Thyroid gland (tissue), 4 donors: ENCODE results near the gene VPS13C.

ENCODE experiments used
- POLR2A ChIP-seq, 2 donors: fragments of 450-650 bp; IDR thresholded peaks; one replicate each; pipeline ENCODE4 v1.6.1; 2017; ENCODE audit warnings: antibody characterized with exemption in 2 of 2, mild to moderate bottlenecking in 2 of 2, moderate library complexity in 1 of 2
- TF ChIP-seq, protein P1 (sequence below), 6 experiments: fragments of 200-600 bp in 3 of 6; fragments of 450-650 bp in 3 of 6; sonication (generic) in 3 of 6; IDR thresholded peaks; one replicate each; pipeline ENCODE4 v1.5.1; 2016 to 2019; ENCODE audit warnings: antibody characterized with exemption in 6 of 6, mild to moderate bottlenecking in 2 of 6, inconsistent platforms in 1 of 6, moderate library complexity in 1 of 6

GRCh38 chr15:61946778-61947177 lies 113.5 kb downstream of the VPS13C start:
- TF ChIP-seq, protein P1, sequence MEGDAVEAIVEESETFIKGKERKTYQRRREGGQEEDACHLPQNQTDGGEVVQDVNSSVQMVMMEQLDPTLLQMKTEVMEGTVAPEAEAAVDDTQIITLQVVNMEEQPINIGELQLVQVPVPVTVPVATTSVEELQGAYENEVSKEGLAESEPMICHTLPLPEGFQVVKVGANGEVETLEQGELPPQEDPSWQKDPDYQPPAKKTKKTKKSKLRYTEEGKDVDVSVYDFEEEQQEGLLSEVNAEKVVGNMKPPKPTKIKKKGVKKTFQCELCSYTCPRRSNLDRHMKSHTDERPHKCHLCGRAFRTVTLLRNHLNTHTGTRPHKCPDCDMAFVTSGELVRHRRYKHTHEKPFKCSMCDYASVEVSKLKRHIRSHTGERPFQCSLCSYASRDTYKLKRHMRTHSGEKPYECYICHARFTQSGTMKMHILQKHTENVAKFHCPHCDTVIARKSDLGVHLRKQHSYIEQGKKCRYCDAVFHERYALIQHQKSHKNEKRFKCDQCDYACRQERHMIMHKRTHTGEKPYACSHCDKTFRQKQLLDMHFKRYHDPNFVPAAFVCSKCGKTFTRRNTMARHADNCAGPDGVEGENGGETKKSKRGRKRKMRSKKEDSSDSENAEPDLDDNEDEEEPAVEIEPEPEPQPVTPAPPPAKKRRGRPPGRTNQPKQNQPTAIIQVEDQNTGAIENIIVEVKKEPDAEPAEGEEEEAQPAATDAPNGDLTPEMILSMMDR (IDR thresholded peaks at IDR 0.05), result no peak
- TF ChIP-seq POLR2A (IDR thresholded peaks at IDR 0.05), result no peak
